Activated naive CD4-positive, alpha-beta T cell treated with anti-CD3 and anti-CD28 coated beads for 36 hours (primary cell): ENCODE results near the gene CXCR6. TPM values are rescaled to one million over a fixed set of nuclear protein-coding genes. Genes with fewer than 3 reads are reported as not detected.
A peak's percentile ranks its signal among the peaks of the same experiment; 100 is the strongest.
"Not testable (repeated sequence)": the region's sequence is repeated elsewhere in the genome, so short reads cannot be mapped to it uniquely, and the experiment has no call there.

ENCODE experiments used
- CTCF ChIA-PET: fragments of 350-600 bp; sonication (Branson Sonifier 250); formaldehyde crosslinking; loops from one replicate; lab custom pipeline; 2021; ENCODE audit warnings: antibody characterized with exemption; lab: Charles Lee
- DNase-seq: peaks from one replicate; pipeline ENCODE4 v3.0.0-alpha.2; 2020
- H3K27ac Mint-ChIP-seq: one replicate; pipeline ENCODE4 v1.8.0; 2021; ENCODE audit warnings: mild to moderate bottlenecking, mixed read lengths
- H3K27me3 Mint-ChIP-seq: one replicate; pipeline ENCODE4 v1.8.0; 2021; ENCODE audit warnings: low read depth, mixed read lengths
- H3K36me3 Mint-ChIP-seq: one replicate; pipeline ENCODE4 v1.8.0; 2021; ENCODE audit warnings: low read depth, mixed read lengths
- H3K4me1 Mint-ChIP-seq: one replicate; pipeline ENCODE4 v1.8.0; 2021; ENCODE audit warnings: low read depth, mixed read lengths
- H3K4me3 Mint-ChIP-seq: one replicate; pipeline ENCODE4 v1.8.0; 2021; ENCODE audit warnings: mild to moderate bottlenecking, moderate library complexity, mixed read lengths
- H3K9me3 Mint-ChIP-seq: one replicate; pipeline ENCODE4 v1.8.0; 2021; ENCODE audit warnings: mixed read lengths
- intact Hi-C: fragments of 100-400 bp; cut with micrococcal nuclease; formaldehyde crosslinking; loops from one replicate; pipeline ENCODE4 v1.15.1; 2023
- total RNA-seq, 2 experiments: library from RNA; stranded (reverse); gene quantifications; one replicate each; pipeline ENCODE4 v1.2.3, GENCODE V29; 2021

CXCR6 gene
- total RNA-seq, 2 experiments from 2014 or later = 0.30 TPM; not detected in 1

DNA sequence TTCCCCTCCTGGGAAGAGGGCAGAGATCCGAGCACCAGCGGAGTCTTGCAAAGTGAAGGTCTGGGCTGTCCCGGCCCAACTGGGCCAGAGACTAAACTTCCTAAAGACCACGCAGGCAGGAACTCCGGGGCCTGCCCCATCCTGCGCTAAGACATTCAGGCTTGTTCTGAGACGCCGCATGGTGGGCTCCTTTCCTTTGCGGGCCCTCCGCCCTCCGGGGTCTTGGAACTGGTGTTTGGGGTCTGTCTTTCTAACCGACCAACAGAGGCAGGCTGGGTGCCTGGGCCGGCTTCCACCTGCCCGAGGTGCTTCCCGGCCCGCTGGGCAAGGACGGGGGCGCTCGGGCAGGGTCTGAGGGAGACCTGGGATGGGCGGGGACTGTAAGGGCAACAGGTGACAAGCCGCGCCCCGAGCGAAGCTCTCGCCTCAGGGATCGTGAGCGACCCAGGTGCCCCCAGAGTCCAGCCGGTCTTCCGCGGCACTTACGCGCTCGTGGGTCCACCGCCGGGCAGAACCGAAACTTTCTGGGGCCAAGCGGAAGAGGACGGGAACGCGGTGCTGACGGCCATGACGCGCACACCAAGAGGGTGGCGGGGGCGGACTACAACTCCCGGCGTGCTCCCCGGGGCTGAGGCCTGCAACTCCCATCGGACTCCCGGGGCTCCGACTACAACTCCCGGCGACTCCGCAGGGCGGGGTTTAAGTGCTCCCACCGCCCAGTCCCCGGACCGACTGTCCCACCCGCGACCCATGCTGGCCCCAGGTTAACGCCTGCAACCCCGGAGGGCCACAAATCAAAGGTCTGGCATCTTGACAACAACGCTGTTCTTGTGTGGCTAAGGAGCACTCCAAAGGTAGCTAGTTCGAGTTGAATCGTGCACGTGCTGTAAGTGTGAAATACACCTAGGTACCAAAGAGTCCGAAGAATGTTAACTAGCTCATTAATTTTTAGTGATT is 52.2 kb downstream of the CXCR6 start, which contains the start of gene FYCO1:
Gene FYCO1 (minus strand): TSS at position 589 of the 957 bp plus-strand sequence. CDS start 10,914 bp downstream, outside the sequence.
- Mint-ChIP-seq H3K27me3 (peaks cover 3% of the 10 kb centered on the region), H3K9me3 (no peaks in the 10 kb centered on the region), H3K4me1 (peaks cover 31% of the 10 kb centered on the region), H3K36me3 (peaks cover 2% of the 10 kb centered on the region), H3K27ac (peak within 1 kb of the TSS; percentile 81), H3K4me3 (peak within 1 kb of the TSS; percentile 82)
- intact Hi-C loops = loop anchor here (1.0 to 5.0 kb wide), 5 partner anchors 14 to 303 kb away; partner anchors contain the start of genes CXCR6 and LZTFL1
- peak; percentile 94 for DNase-seq
- CTCF ChIA-PET = no interaction called here

GRCh38 chr3:45997499-45997898 is 54.2 kb downstream of the CXCR6 start:
- H3K4me3 Mint-ChIP-seq = not testable (repeated sequence)
- CTCF ChIA-PET = interaction anchor here (2.4 kb wide), 1 partner anchor 81 kb away, joined by 8 read pairs; no protein-coding TSS in a partner anchor

DNA sequence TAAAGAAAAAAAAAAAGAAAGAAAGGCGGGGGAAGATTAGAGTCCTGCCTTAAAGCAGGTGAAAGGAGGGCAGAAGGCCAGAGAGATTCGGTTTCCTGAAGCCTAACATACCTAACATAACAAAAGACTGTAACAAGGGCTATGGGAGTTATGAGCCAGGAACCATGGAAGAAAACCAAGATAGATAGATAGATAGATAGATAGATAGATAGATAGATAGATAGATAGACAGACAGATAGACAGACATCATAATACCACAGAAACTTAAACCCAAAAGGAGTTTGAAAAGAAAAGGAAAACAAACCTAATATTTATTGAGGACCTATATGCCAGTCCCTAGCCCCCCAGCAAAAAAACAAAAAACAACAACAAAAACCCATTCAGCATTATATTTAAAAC is 54.7 kb downstream of the CXCR6 start:
- Mint-ChIP-seq H3K4me3 (no peak overlapping the region), H3K27me3 (peaks cover 3% of the 10 kb centered on the region), H3K27ac (no peak overlapping the region), H3K4me1 (peaks cover 17% of the 10 kb centered on the region), H3K9me3 (no peaks in the 10 kb centered on the region), H3K36me3 (no peaks in the 10 kb centered on the region)
- no peak for DNase-seq
- intact Hi-C loops = loop anchor here (5.0 kb wide), 2 partner anchors 156 to 306 kb away; partner anchors contain the start of gene LZTFL1
- CTCF ChIA-PET = interaction anchor here (2.4 kb wide), 1 partner anchor 80 kb away, joined by 8 read pairs; no protein-coding TSS in a partner anchor

More at GRCh38 chr3:45997499-45997898, 54.2 kb downstream of the CXCR6 start:
- not testable (repeated sequence) for H3K27ac Mint-ChIP-seq, H3K36me3 Mint-ChIP-seq, H3K27me3 Mint-ChIP-seq, DNase-seq, H3K9me3 Mint-ChIP-seq
- intact Hi-C loops = loop anchor here (5.0 kb wide), 2 partner anchors 155 to 305 kb away; partner anchors contain the start of gene LZTFL1
- H3K4me1 Mint-ChIP-seq = peaks cover 20% of the 10 kb centered on the region

Other genes starting within 250 kb of the CXCR6 start
- gene SLC6A20, start 146.9 kb upstream of the CXCR6 start, total RNA-seq = not detected
- 1 to 10 TPM; 3.6 to 4.1 TPM for gene LZTFL1, start 101.3 kb upstream of the CXCR6 start, total RNA-seq
- gene CCR9, start 56.9 kb upstream of the CXCR6 start, total RNA-seq = not detected
- 10 to 100 TPM; 10.2 to 10.5 TPM for gene FYCO1, start 52.4 kb downstream of the CXCR6 start, total RNA-seq
- not detected for gene XCR1, start 84.0 kb downstream of the CXCR6 start, total RNA-seq